NCI-H1105 (cell line): Measurements from ENCODE around the gene CCIN.
A peak's percentile ranks its signal among the peaks of the same experiment; 100 is the strongest.
"Not testable (repeated sequence)": the region's sequence is repeated elsewhere in the genome, so short reads cannot be mapped to it uniquely, and the experiment has no call there.

Experiments
- DNase-seq: peaks from one replicate; lab custom pipeline; 2025; lab: John Stamatoyannopoulos, UW

CCIN gene

DNA sequence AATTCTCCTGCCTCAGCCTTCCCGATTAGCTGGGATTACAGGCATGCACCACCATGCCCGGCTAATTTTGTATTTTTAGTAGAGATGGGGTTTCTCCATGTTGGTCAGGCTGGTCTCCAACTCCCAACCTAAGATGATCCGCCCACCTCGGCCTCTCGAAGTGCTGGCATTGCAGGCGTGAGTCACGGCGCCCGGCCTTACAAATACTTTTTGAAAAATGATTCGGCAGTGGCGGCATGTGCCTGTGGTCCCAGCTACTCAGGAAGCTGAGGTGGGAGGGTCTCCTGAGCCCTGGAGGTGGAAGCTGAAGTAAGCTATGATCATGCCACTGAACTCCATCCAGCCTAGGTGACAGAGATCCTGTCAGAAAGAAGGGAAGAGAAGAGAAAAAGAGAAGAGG is 9.1 kb upstream of the CCIN start:
- DNase-seq, result not testable (repeated sequence)

DNA sequence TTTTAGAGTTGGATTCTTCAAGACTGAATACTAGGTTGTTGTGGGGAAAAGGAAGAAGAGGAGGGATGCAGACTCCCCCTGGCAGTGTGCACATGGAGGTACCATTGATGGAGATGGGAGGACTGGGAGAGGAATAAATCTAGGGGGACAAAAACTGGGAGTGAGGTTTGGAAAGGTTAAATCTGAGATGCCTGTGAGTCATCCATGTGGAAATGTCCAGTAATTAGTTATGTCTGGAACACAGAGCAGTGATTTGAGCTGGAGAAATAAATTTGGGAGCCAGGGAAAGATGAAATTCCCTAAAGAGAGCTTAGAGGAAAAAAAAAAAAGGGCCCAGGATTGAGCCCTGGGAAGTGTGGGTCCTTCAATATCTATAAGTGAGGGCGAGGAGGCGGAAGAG is 8.0 kb upstream of the CCIN start:
- no peak for DNase-seq

- no peak for DNase-seq
These were observed 6.9 kb upstream of the CCIN start for GRCh38 chr9:36162211-36162738.

- no peak for DNase-seq
These were observed 6.0 kb upstream of the CCIN start for GRCh38 chr9:36163049-36163785.

GRCh38 chr9:36163786-36164170 is 5.4 kb upstream of the CCIN start:
- DNase-seq, result no peak

- no peak for DNase-seq
These were observed 4.8 kb upstream of the CCIN start for GRCh38 chr9:36164372-36164771.

- DNase-seq, result no peak
These were observed 4.2 kb upstream of the CCIN start for GRCh38 chr9:36164989-36165388.

- DNase-seq, result no peak
These were observed 3.4 kb upstream of the CCIN start for GRCh38 chr9:36165826-36166167.

DNA sequence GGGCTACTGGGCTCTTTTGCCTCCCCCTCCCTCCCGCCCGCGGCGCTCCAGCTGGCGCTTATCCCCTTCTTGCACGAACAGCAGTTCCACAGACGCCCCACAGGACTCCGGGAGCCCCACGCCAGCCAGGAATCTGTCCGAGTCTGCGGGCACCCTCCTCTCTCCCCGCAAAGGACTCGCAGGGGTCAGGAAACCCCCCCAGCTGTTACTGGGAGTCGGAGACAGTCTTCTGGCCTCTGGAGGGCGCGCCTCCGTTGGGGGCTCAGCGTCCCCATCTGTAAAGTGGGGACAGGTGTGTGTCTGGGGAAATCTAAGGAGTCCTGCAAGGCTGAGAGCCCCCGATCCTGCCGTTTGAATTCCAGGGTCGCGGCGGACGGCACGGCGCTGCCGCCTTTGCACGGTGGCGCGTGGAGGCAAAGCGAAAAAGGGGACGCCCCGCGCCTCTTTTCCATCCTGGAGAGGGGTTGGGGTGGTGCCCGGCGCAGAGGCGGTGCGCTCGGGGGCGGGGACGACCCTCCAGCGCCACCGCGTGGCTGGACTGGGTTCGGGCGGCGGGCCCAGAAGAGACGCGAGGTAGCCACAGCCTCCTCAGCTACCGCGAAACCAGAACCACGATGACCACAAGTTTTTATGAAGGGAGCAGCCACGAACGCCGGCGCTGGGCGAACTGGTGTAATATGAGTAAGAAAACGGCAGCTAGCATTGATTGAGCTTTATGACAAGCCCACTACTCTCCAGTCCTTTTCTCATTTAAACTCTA is 2.8 kb upstream of the CCIN start:
- no peak for DNase-seq

DNA sequence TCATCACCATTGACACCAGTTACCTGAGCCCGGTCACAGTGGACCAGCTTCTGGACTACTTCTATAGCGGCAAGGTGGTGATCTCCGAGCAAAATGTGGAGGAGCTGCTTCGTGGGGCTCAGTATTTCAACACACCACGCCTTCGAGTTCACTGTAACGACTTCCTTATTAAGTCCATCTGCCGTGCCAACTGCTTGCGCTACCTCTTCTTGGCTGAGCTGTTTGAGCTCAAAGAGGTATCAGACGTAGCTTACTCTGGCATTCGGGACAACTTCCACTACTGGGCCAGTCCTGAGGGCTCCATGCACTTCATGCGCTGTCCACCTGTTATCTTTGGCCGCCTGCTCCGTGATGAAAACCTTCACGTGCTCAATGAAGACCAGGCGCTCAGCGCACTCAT is 520 bp downstream of the CCIN start:
- DNase-seq, result no peak

DNA sequence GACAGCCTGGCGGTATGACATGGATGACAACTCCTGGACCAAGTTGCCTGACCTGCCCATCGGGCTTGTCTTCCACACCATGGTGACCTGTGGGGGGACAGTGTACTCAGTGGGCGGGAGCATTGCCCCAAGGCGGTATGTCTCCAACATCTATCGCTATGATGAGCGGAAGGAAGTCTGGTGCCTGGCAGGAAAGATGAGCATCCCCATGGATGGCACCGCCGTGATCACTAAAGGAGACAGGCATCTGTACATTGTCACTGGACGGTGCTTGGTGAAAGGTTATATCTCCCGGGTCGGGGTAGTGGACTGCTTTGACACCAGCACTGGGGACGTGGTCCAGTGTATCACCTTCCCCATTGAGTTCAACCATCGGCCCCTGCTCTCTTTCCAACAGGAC is 1.3 kb downstream of the CCIN start:
- DNase-seq, result no peak

GRCh38 chr9:36173861-36174260 is 4.7 kb downstream of the CCIN start:
- no peak for DNase-seq

DNA sequence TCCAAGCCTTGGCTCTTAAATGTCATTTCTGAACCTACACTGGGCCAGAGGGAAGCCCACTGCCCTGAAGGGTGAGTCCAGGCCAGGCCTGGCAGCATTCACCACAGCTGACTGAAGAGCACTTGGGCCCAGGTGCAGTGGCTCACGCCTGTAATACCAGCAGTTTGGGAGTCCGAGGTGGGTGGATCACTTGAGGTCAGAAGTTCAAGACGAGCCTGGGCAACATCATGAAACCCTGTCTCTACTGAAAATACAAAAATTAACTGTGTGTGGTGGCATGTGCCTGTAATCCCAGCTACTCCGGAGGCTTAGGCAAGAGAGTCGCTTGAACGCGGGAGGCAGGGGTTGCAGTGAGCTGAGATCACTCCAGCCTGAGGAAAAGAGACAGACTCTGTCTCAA is 5.1 kb downstream of the CCIN start:
- DNase-seq, result no peak

- no peak for DNase-seq
These were observed 5.5 kb downstream of the CCIN start for GRCh38 chr9:36174731-36175130.

- not testable (repeated sequence) for DNase-seq
These were observed 6.0 kb downstream of the CCIN start for GRCh38 chr9:36175209-36175608.

- DNase-seq, result not testable (repeated sequence)
These were observed 7.3 kb downstream of the CCIN start for GRCh38 chr9:36176496-36176895.

DNA sequence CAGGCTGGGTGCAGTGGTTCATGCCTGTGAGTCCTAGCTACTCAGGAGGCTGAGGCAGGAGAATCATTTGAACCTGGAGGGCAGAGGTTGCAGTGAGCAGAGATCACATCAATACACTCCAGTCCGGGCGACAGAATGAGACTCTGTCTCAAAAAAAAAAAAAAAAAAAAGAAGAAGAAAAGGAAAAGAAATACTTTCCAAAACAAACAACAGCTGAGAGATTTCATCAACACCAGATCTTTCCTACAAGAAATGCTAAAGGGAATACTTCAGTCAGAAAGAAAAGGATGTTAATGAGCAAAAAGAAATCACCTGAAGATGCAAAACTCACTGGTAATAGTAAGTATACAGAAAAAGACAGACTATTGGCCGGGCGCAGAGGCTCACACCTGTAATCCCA is 8.4 kb downstream of the CCIN start:
- no peak for DNase-seq

DNA sequence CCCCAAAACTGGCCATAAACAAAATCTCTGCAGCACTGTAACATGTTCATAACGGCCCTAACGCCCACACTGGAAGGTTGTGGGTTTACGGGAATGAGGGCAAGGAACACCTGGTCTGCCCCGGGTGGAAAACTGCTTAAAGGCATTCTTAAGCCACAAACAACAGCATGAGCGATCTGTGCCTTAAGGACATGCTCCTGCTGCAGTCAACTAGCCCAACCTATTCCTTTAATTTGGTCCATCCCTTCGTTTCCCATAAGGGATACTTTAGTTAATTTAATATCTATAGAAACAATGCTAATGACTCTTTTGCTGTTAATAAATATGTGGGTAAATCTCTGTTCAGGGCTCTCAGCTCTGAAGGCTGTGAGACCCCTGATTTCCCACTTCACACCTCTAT is 11.1 kb downstream of the CCIN start:
- not testable (repeated sequence) for DNase-seq

DNA sequence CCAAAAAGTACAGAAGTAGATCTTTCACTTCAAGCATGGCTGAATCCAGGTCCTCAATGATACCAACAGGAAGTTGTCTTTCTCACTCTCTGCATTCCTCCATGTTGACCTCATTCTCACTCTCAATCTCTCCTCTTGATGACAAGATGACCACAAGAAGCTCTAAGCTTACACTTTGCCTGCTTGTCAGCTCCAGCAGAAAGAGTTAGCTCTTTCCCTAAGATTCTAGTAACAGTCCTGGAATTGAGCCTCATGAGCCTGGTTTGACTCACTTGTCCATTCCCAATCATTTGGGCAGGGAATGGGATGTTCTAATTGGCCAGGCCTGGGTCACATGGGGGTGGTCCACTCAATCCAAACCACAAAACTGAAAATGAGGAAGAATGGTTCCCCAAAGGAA is 18.2 kb downstream of the CCIN start:
- DNase-seq, result no peak

GRCh38 chr9:36188212-36188611 is 19.0 kb downstream of the CCIN start:
- no peak for DNase-seq

DNA sequence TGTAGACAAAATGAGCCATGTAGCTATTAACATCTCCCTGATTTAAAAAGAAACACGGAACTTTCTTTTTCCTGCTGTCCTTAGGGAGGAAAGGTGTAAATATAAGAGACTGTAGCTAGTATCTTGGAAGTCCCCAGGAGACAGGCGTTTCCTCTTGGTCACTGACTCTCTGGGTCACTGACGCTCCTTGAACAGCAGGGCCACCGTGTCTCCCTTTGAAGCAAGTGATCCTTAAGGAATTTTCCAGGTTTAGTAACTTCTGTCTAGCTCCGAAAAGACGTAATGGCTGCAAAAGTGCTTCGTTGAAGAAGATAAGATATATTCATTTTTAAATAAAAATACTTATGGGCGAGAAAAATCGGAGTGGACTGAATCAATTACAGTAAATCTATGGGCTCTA is 20.8 kb downstream of the CCIN start:
- DNase-seq, result no peak

GRCh38 chr9:36190388-36191289 is 21.5 kb downstream of the CCIN start, which contains the start of gene CLTA:
Gene CLTA, plus strand, starts transcription at chr9:36190921. Its CDS starts 136 bp downstream, at chr9:36191057.
- peak; percentile 96 for DNase-seq
